Adrenal gland (tissue), 12 donors: ENCODE results near the gene GHR. TPM values are rescaled to one million over a fixed set of nuclear protein-coding genes. Genes with fewer than 3 reads are reported as not detected.

ENCODE experiments used
- DNase-seq, 7 donors: peaks; one replicate each; pipeline ENCODE4 v3.0.0-alpha.2; 2019 to 2020
- H3K27ac ChIP-seq, 5 donors: fragments of 200-600 bp; sonication (generic) in 4 of 5; 1 replicate in 3 of 5; 2 replicates in 2 of 5; pipeline versions ENCODE4 v1.5.1 to v1.8.0; 2016 to 2020; ENCODE audit warnings: mild to moderate bottlenecking in 1 of 5
- H3K27me3 ChIP-seq: fragments of 200-600 bp; 2 replicates; pipeline ENCODE4 v1.8.0; 2021
- H3K36me3 ChIP-seq, 2 donors: fragments of 200-600 bp; replicated peaks in 1 of 2; 1 replicate in 1 of 2; 2 replicates in 1 of 2; pipeline versions ENCODE4 v1.5.1 to v1.8.0; 2018 to 2022
- H3K4me1 ChIP-seq, 2 donors: fragments of 200-600 bp; replicated peaks in 1 of 2; 1 replicate in 1 of 2; 2 replicates in 1 of 2; pipeline versions ENCODE4 v1.5.1 to v1.8.0; 2018 to 2021
- H3K4me3 ChIP-seq, 4 donors: fragments of 200-600 bp; sonication (generic) in 3 of 4; one replicate each; pipeline ENCODE4 v1.5.1; 2016 to 2018
- H3K9me3 ChIP-seq, 3 donors: fragments of 200-600 bp; sonication (generic) in 1 of 3; replicated peaks in 1 of 3; 1 replicate in 2 of 3; 2 replicates in 1 of 3; pipeline versions ENCODE4 v1.5.1 to v1.8.0; 2016 to 2021
- POLR2A ChIP-seq, 2 donors: fragments of 450-650 bp; IDR thresholded peaks; one replicate each; pipeline ENCODE4 v1.6.1; 2017; ENCODE audit warnings: antibody characterized with exemption in 2 of 2, mild to moderate bottlenecking in 2 of 2, moderate library complexity in 1 of 2
- WGBS, 4 donors: extraction: QIAGEN DNeasy Blood & Tissue Kit in 2 of 4; methylation state at CpG; one replicate each; pipeline versions ENCODE4 v1.1.5 to v1.1.7; 2013 to 2017; 5-methylcytosine and 5-hydroxymethylcytosine counted together
- intact Hi-C, 2 donors: fragments of 100-400 bp; cut with DNase I; formaldehyde crosslinking; loops; one replicate each; pipeline versions ENCODE4 v1.14.1 to v1.15.0; 2022 to 2023
- polyA plus RNA-seq, 3 donors: library from polyadenylated mRNA; stranded (reverse); fragments of 200-250 nt in 2 of 3; fragments of 350-450 nt in 1 of 3; fragmentation: Illumina TruSeq in 1 of 3; extraction: RNeasy Lipid Tissue Mini Kit (QIAGEN cat#74804) in 1 of 3; gene quantifications; one replicate each; pipeline ENCODE4 v1.2.3, GENCODE V29; 2013 to 2014
- total RNA-seq, 9 donors: library from RNA; depleted of rRNA in 4 of 9; stranded (reverse); fragments of >200 nt in 4 of 9; fragments of 120-200 nt in 1 of 9; fragmentation: NEBNext Ultra II Directional in 1 of 9; extraction: Animal tissue kit (Norgen Biotek cat#: 25700) in 1 of 9; gene quantifications; one replicate each; pipeline versions ENCODE4 v1.1.0 to v1.2.4, GENCODE V29; 2013 to 2023
- TF ChIP-seq, protein P1 (sequence below), 6 experiments: fragments of 450-650 bp in 4 of 6; fragments of 200-600 bp in 2 of 6; sonication (generic) in 1 of 6; IDR thresholded peaks; 1 replicate in 5 of 6; 2 replicates in 1 of 6; pipeline versions ENCODE4 v1.5.1 to v1.8.0; 2016 to 2021; ENCODE audit warnings: antibody characterized with exemption in 6 of 6, mild to moderate bottlenecking in 2 of 6, moderate library complexity in 1 of 6
- donor health status: healthy with polysubstance abuse.
- donor health status: Bipolar disorder and iron deficiency.
- donor health status: DM: yes; HTN: yes; CAD: no.
- donor health status: DM: no; HTN: no; CAD: no.
- donor health status: DM: no; HTN: no; CAD: no.
- donor health status: DM: yes; HTN: yes; CAD: no.

The GHR gene
- total and polyA plus RNA-seq, 12 donors, result 2.9 to 17.1 (median 10.5) TPM

DNA sequence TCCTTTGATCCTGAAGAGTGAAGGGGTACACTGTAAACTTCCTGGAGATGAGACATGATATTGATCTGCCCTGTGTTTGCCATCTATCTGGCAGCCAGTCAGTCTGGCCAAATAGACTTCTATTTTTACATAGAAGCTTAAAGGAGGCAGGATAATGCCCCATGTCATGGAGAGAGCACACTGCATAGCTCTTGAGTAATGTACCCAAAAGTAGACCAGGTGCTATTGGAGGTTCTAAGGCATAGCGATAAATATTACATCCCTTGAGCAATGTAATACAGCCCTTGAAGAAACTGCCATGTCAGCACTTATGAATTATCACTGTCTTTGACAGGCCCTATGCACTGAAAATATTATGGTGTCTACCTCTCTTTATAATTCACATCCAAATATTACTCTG lies 131.8 kb downstream of the GHR start:
- DNase-seq, result no peak
- H3K4me3 ChIP-seq, result no peak overlapping the region
- peaks cover 0 to 4% of the 10 kb centered on the region in 2 donors for H3K4me1 ChIP-seq
- no peaks in the 10 kb centered on the region for H3K27me3 ChIP-seq
- H3K27ac ChIP-seq, result no peak overlapping the region
- intact Hi-C loops, result no loop called here
- no peaks in the 10 kb centered on the region for H3K9me3 ChIP-seq
- TF ChIP-seq POLR2A (IDR thresholded peaks at IDR 0.05), result no peak
- TF ChIP-seq, protein P1, sequence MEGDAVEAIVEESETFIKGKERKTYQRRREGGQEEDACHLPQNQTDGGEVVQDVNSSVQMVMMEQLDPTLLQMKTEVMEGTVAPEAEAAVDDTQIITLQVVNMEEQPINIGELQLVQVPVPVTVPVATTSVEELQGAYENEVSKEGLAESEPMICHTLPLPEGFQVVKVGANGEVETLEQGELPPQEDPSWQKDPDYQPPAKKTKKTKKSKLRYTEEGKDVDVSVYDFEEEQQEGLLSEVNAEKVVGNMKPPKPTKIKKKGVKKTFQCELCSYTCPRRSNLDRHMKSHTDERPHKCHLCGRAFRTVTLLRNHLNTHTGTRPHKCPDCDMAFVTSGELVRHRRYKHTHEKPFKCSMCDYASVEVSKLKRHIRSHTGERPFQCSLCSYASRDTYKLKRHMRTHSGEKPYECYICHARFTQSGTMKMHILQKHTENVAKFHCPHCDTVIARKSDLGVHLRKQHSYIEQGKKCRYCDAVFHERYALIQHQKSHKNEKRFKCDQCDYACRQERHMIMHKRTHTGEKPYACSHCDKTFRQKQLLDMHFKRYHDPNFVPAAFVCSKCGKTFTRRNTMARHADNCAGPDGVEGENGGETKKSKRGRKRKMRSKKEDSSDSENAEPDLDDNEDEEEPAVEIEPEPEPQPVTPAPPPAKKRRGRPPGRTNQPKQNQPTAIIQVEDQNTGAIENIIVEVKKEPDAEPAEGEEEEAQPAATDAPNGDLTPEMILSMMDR (IDR thresholded peaks at IDR 0.05), result no peak
- H3K36me3 ChIP-seq, result no peaks in the 10 kb centered on the region
- WGBS, 4 donors, result 89 to 100% (median 98%) methylated on average over 1 of the region's 1 CpG

DNA sequence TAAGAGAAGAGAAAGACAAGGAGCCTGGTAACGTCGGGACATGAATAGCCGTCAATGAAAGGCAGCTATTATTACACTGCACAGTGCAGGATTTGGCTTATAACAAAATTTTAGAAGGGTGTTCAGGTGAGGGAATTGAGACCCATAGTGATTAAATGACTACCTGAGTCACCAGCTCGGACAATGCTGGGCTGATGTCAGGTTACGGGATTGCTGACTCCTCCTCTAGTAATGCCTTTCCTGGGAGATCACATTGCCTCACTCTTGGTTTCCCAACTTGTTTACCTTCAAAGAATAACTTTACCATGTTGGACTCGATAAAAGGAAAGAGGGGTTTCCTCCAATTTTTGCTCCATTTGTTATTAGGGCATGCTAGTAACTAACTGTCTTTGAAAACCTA lies 132.6 kb downstream of the GHR start:
- Histone ChIP-seq H3K4me3 (no peak overlapping the region), H3K27ac (no peak overlapping the region), H3K27me3 (no peaks in the 10 kb centered on the region), H3K36me3 (no peaks in the 10 kb centered on the region), H3K9me3 (no peaks in the 10 kb centered on the region), H3K4me1 (peaks cover 0 to 4% of the 10 kb centered on the region in 2 donors)
- WGBS, 4 donors, result 85 to 93% (median 90%) methylated on average over 6 of the region's 6 CpGs
- no peak for TF ChIP-seq POLR2A (IDR thresholded peaks at IDR 0.05)
- TF ChIP-seq, protein P1 (IDR thresholded peaks at IDR 0.05), result no peak
- DNase-seq, result no peak
- intact Hi-C loops, result no loop called here

DNA sequence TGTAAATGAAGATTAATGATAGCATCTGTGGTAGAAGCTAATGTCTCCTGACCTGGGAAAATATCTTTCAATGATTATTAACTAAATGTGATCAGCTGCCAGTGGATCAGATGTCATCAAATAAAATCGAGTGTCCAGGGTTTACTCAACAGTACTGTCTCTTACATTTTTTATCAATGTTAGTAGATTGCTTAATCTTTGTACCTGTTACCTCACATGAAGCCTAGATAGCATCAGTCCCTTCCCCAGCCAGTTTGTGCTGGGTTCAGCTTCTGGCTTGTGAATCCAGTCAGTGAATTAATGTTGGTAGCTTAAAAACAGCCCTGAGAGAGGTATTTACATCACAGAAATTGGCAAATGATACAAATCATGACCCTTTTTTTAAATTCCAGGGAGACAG lies 134.4 kb downstream of the GHR start:
- DNase-seq, result no peak
- Histone ChIP-seq H3K27me3 (no peaks in the 10 kb centered on the region), H3K9me3 (no peaks in the 10 kb centered on the region), H3K4me3 (no peak overlapping the region), H3K4me1 (no peaks in the 10 kb centered on the region), H3K36me3 (no peaks in the 10 kb centered on the region), H3K27ac (no peak overlapping the region)
- 59 to 83% (median 68%) methylated on average over 1 of the region's 1 CpG for WGBS, 4 donors
- TF ChIP-seq, protein P1 (IDR thresholded peaks at IDR 0.05), result no peak
- intact Hi-C loops, result no loop called here

DNA sequence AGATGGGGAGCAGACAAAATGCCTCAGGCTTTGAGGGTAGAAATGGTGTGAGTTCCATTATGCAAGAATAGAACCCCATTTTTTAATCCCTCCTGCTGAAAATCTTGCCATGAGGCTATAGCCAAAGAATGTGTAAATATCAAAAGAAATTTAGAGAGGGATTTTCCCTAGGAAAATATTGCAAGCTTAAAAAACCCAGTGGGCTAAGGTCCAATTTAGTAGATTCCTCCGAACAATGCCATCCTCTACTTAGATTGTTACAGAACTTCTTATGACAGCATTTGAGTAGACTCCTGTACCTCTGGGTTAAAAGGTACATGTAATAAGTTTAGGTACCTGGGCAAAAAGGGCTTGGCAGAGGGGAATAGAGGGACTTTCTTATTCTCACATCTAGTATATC lies 138.4 kb downstream of the GHR start:
- Histone ChIP-seq H3K36me3 (no peaks in the 10 kb centered on the region), H3K4me3 (no peak overlapping the region), H3K27me3 (no peaks in the 10 kb centered on the region), H3K4me1 (peaks cover 0 to 18% of the 10 kb centered on the region in 2 donors), H3K9me3 (no peaks in the 10 kb centered on the region), H3K27ac (no peak overlapping the region)
- intact Hi-C loops, result no loop called here
- WGBS, 4 donors, result 82 to 93% (median 90%) methylated on average over 1 of the region's 1 CpG
- TF ChIP-seq, protein P1 (IDR thresholded peaks at IDR 0.05), result no peak
- no peak for TF ChIP-seq POLR2A (IDR thresholded peaks at IDR 0.05)
- DNase-seq, result no peak
